ENCODE results near the gene AATF. TPM values are rescaled to one million over a fixed set of nuclear protein-coding genes. Genes with fewer than 3 reads are reported as not detected.

The AATF gene
- total RNA-seq, 1 donor from 2014 or later = 39.6 TPM

GRCh38 chr17:36979565-36979941 is 30.8 kb downstream of the AATF start:
- DNase-seq (ENCODE audit: low spot score) = no peak

GRCh38 chr17:36980280-36980761 is 31.6 kb downstream of the AATF start:
- DNase-seq (ENCODE audit: low spot score) = no peak

GRCh38 chr17:36983618-36984017 is 34.9 kb downstream of the AATF start:
- DNase-seq (ENCODE audit: low spot score) = no peak

GRCh38 chr17:36989173-36989572 is 40.4 kb downstream of the AATF start:
- no peak for DNase-seq (ENCODE audit: low spot score)

GRCh38 chr17:36992701-36993100 is 43.9 kb downstream of the AATF start:
- peak; percentile 29 for DNase-seq (ENCODE audit: low spot score)

- no peak for DNase-seq (ENCODE audit: low spot score)
Observed at GRCh38 chr17:36993227-36993626, 44.5 kb downstream of the AATF start.

- no peak for DNase-seq (ENCODE audit: low spot score)
Observed at GRCh38 chr17:36994438-36994837, 45.7 kb downstream of the AATF start.

- DNase-seq (ENCODE audit: low spot score) = no peak
Observed at GRCh38 chr17:36999471-36999870, 50.7 kb downstream of the AATF start.

GRCh38 chr17:37016780-37017179 is 68.0 kb downstream of the AATF start:
- DNase-seq (ENCODE audit: low spot score) = no peak

GRCh38 chr17:37017404-37017803 is 68.7 kb downstream of the AATF start:
- no peak for DNase-seq (ENCODE audit: low spot score)

GRCh38 chr17:37019117-37019740 is 70.5 kb downstream of the AATF start:
- no peak for DNase-seq (ENCODE audit: low spot score)

- no peak for DNase-seq (ENCODE audit: low spot score)
Observed at GRCh38 chr17:37019741-37020129, 71.0 kb downstream of the AATF start.

GRCh38 chr17:37024181-37024637 is 75.5 kb downstream of the AATF start:
- DNase-seq (ENCODE audit: low spot score) = no peak

GRCh38 chr17:37025238-37025637 is 76.5 kb downstream of the AATF start:
- no peak for DNase-seq (ENCODE audit: low spot score)

- DNase-seq (ENCODE audit: low spot score) = no peak
Observed at GRCh38 chr17:37025847-37026530, 77.2 kb downstream of the AATF start.

GRCh38 chr17:37026531-37026869 is 77.7 kb downstream of the AATF start:
- DNase-seq (ENCODE audit: low spot score) = no peak

GRCh38 chr17:37028040-37028439 is 79.3 kb downstream of the AATF start:
- DNase-seq (ENCODE audit: low spot score) = no peak

- no peak for DNase-seq (ENCODE audit: low spot score)
Observed at GRCh38 chr17:37031493-37032083, 82.8 kb downstream of the AATF start.

- no peak for DNase-seq (ENCODE audit: low spot score)
Observed at GRCh38 chr17:37037590-37038155, 88.9 kb downstream of the AATF start.

GRCh38 chr17:37039269-37039668 is 90.5 kb downstream of the AATF start:
- no peak for DNase-seq (ENCODE audit: low spot score)

GRCh38 chr17:37041932-37042331 is 93.2 kb downstream of the AATF start:
- DNase-seq (ENCODE audit: low spot score) = no peak

- no peak for DNase-seq (ENCODE audit: low spot score)
Observed at GRCh38 chr17:37043201-37043600, 94.4 kb downstream of the AATF start.
